NCI-H187 treated with DMSO at 0.1 percent for 48 hours (cell line): ENCODE results near the gene HBS1L.

Experiments
- DNase-seq: peaks from one replicate; lab custom pipeline; 2025; lab: John Stamatoyannopoulos, UW

HBS1L gene

DNA sequence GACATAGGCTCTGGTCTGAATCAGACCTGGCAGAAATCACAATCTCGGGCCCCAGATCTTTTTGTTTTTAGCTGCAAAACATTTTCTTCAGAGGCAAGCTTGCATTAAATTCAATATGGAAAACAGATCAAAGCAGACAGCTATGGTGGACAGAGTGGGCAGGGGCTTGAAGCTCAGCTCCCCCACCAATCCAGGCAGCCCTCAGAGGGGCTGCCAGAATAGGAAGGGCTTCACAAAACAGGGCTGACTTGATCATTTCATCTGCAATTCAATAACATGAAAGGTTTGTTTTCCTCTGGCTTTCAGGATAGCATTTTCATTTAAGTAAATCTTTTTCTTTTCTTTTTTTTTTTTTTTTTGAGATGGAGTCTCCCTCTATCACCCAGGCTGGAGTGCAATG lies 55.5 kb downstream of the HBS1L start:
- DNase-seq = no peak

DNA sequence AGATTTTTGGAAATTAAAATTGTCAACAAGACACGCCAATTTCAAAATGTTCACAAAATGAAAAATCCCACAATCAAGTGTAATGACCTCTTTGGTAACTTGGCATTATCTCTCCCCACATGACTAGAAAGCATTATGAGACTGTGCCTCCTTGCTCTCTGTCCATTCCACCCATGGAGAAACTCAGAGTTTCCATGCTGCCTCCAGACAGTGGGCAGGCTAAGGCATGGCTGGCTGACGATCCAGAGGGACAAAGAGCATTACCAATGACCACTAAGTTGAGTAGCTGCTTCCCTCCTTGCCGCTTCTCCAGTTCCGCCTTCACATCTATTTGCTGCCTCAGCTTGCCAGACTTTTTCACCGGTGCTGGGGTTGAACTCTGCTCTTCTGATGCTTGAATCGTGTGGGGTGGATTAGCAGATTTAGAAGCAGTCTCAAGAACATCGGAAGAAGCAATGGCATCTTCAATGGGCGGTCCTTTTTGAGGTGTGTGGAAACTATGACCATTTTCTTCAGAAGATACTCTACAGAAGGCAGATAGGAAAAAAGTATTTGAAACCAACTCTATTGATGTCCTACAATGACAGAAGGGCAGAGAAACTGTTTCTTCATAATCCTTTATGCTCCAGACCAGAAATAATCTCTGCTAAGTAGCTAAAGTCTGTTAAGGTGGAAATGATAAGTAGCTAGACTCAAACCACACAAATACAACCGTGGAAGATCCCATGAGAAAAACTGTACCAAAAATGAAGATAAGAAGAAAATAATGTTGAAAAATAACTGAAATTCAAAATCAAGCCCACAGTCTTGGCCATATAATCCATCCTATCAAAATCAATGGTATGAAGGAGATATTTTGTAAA lies 57.3 kb downstream of the HBS1L start:
- no peak for DNase-seq

DNA sequence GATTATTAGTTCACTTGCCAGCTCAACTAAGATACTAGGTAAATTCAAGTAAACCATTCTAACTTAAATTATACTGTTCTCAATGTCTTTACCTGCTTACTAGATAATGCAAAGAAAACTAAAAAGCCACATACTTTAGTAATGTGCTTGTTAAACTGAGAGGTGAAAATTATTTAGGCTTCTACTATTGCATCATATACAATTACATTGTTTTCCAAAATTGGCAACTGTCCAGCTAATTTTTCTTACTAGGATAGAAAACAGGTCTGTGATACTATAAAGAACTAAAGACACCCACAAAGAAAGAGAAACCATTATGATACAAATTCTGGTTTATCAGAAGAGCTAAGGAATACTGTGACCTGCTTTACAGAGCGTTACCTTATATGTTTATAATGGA lies 59.1 kb downstream of the HBS1L start:
- no peak for DNase-seq

DNA sequence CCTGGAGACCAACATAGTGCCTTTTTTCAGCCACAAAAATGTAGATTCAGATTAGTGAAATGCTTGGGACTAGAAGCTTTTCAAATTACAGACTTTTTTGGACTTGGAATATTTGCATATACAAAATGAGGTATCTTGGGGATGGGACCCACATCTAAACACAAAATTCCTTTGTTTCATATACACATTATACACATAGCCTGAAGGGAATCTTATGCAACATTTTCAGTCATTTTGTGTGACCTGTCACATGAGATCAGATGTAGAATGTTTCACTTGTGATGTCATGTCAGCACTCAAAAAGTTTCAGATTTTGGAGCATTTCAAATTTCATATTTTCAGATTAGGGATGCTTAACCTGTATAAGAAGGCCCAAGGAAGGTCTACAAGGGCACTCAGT lies 60.2 kb downstream of the HBS1L start:
- no peak for DNase-seq

DNA sequence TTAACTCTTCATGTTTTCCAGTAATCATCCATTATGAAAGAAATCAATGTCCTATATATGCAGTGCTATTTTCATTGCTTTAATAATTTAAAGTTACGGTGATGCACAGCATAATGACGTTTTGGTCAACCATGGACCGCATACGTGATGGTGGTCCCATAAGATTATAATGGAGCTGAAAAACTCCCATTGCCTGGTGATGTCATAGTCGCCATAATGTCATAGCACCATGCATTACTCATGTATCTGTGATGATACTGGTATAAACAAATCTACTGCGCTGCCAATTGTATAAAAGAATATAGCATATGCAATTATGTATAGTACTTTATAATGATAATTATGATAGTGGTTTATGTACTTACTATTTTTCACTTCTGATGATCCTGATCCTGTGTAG lies 62.5 kb downstream of the HBS1L start:
- DNase-seq = no peak

DNA sequence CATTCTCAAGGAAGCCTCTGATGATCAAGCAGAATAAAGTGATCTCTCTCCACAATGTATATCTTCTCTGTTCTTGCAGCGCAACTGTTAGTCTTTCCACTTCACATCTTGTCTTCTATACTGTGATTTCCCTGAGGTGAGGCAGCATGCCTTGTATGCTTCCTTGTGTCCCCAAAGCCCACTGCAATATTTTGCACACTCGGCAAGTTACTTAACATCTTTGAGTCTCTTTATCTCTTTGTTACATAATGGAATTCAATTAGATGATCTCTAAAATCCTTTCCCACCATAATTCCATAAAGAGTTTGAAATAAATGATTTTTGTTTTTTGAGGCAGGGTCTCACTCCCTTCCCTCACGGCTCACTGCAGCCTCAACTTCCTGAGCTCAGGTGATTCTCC lies 64.4 kb downstream of the HBS1L start:
- DNase-seq = no peak

DNA sequence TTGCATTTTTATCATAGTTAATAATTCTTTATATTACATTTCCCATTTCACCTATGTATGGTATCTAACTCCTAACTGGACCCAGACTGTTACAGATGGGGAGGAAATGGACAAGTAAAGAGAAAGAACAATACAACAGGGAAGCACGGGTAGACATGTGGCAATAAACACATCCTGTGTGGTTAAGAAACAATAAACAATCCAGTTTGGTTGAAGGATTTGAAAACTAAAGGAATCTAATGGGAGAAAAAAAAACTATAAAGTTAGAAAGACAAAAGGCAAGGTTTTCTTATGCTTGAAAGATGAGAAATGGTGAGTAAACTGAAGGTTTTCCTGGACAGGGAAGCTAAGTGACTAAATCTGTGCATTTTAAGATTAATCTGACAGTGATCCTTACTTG lies 69.8 kb downstream of the HBS1L start:
- no peak for DNase-seq

DNA sequence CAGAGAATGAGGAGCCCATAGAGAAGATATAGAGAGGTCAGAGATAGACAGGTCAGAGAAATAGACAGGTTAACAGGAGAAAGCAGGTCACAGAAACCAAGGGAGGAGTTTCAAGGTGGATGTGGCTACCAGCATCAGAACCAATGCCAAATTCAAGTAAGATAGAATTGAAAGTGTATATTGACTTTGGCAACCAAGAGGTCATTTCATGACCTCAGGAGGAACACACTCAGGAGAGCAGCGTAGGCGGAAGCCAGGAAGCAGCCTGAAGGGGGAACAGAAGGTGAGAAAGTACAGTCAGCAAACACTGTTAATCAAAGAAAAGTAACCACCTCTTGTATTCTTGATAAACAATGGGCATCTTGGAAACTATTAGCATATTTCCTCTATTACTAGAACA lies 70.8 kb downstream of the HBS1L start:
- no peak for DNase-seq

DNA sequence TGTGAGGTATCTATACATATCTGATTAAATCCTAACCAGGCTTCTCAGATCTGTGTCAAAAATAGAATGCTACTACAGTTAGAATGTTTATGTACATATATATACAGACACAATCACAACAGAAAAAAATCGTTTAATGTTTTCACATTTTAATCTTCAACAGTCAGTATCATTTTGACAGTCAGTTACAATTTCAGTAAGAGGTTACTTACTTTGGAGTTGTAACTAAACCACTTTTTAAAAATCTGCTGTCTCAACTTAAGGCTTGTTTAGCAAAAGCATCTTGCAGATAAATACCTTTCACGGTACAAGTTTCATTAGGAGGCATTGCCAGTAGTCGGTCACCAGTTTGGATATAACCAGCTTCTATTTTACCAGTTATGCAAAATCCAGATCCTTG lies 72.5 kb downstream of the HBS1L start:
- DNase-seq = no peak

DNA sequence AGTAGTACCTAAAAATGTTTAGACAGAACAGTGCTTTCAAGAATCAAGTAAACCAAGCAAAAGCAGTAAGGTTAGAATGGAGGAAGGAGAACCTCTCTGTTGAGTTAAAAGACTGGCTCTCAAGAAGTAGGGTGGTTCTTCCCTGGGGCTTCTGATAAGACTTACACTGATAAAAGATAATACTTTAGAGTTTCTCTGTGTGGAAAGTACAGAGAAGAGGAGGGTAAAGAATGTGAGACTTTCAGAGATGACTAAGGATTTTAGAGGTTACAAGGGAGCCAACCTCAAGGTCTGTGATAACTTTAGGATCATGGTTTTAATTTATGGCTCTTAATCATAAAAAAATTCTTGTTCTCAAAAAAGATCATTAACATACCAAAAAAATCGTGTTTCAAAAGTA lies 73.8 kb downstream of the HBS1L start:
- DNase-seq = no peak

DNA sequence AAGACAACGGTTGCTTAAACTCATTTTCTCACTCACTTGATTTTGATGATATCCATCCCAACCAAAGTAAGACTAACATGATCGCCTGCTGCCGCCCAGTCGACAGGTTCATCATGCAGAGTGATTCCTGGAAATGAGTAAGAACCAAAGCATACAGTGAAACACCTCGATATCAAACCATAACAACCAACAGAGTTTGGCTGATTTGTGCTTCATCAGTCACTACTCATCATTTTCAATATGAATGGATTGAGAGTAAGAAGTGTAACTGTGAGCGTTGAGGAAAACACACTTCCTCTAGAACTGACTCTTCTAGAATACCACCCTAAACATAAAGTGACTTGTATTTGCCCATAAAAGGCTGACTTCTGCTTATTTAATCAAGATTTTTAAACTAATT lies 75.5 kb downstream of the HBS1L start:
- DNase-seq = no peak

DNA sequence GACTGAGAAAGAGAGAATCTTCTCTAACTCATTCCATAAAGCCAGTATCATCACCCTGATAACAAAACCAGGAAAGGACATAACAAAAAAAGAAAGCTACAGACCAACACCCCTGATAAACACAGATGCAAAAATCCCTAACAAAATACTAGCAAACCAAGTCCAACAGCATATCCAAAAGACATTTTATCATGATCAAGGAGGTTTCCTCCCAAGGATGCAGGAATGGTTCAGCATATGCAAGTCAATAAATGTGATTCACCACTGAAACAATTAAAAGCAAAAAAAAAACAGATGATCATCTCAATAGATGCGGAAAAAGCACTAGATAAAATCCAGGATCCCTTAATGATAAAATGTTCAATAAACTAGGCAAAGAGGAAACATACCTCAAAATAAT lies 80.3 kb downstream of the HBS1L start:
- DNase-seq = no peak

DNA sequence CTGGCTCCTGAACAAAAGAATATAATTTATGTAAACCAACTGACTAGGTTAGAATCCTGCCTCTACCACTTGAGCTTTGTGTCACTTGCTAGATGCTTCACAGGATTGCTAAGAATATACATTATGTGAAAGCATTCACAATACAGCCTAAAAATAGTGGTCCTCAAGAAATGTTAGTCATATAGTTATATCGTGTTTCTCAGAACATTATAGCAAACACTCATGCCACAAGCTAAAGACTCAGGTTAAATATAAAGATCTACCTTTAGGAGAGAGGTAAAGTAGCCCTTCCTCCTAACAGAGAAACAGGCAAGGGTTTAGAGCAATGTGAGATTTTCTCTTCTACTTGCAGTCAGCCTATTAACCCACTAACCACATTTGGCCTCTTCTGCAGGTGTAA lies 86.9 kb downstream of the HBS1L start:
- DNase-seq = no peak

DNA sequence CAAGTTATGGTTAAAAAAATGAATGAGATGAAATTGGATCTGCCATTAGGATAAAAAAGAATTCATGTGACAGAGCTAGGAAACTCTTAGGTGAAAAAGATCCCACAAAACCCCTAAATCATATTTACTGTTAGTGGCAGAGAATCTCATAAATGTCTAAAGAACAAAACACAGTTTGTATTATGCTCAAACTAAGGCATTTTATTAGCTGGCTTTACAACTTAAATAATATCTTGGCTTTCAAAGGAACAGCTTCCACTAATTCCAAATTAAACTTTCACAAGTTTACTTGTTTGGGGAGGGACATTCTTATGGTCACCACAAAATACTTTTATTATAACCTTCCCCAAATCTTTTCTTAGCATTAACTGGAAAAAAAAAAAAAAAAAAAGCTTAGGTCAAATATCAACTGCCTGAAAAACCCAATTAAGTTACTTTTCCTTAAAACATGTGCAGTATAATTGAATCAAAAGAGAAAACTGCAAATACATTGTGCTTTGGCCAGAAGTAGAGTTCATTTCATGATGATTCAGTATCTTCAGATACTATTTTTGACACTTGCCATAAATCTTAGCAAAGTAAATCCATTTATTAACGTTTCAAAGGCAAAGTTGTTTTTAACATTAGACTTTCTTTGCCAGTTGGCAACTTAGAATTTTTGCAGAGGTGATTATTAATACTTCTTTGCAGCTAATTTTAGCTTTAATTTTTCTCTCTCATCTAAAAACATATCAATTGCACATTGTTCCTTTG lies 90.0 kb downstream of the HBS1L start:
- DNase-seq = no peak

DNA sequence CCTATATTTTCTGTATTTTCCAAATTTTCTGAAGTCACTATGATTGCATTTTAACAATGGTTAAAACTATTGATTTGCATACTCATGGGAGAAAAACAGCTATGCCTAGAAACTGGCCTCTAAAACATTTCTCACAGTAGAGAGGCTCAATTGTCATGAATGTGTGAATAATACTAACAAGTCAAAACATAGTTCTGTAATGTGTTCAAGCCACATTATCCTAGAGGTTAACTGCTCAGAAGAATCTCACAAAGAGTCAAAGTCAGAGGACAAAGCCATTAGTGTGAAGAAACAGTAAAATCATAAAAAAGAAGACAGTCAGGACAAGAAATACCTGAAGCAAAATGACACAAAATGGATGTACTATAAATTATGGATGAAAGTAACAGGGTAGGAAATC lies 92.2 kb downstream of the HBS1L start:
- no peak for DNase-seq

DNA sequence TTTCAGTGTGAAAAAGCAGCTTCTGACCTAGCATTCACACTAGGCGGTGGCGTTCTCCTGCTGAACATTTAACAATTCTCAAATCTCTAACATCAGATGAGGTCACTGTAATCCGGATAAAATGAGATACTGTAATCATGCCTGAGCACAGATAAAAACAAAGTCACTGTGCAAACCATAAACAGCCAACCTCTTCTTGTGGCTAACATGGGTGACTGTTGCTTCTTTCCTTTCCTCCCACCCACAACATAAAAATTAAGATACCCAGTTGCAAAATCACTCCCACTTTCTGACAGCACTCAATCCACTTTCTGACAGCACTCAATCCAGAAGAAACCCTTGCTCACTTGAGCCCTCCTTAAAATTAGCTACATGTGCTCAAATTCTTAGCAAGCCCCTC lies 93.3 kb downstream of the HBS1L start:
- no peak for DNase-seq

DNA sequence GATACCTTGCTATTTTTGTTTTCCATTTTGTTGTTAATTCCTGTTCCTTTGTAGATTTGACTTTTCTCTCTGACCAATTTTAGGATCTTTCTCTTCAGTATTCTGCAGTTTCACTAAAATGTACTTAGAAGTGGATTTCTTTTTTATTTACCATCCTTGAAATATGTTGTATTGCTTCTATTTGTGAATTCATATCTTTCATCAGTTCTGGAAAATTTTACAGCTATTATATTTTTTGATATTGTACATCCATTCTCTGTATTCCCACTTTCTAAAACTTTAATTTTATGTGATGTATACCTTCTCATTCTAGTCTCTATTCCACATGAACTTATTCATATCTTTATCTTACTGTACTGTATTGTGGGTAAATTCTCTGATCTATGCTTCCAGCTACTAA lies 95.0 kb downstream of the HBS1L start:
- no peak for DNase-seq

DNA sequence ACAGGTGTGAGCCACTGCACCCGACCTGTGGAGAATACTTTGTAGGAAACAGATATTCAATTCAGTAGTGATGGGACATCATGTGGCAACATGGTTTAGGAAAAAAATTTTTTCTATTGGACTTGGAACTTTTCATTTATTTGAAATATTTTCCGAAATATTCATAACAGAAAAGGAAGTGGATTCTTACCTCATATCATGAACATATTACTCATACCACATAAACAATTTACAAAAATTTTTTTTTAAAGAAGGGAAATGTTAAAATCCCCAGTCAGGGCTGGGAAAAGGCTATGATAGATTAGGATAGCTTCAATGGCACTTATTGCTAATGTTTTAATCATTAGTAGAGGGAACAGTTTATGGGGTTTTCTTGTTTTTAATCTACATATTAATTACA lies 97.9 kb downstream of the HBS1L start:
- no peak for DNase-seq

DNA sequence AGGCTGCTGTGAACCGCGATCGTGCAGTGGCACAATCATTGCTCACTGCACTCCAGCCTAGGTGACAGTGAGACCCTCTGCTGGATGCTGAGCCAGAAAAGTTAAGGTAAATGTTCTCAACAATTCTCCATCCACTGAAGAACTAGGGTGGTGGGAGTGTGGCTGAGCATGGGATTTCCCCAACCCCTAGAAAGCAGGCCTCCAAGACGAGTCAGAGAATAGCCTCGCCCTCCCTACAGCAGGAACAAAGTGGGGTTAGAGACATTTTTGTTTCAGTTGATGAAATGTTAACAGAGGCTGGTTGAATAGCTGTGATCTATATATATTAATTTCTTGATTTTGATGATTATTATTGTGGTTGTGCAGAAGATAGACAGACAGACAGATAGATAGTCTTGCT lies 98.6 kb downstream of the HBS1L start:
- no peak for DNase-seq

DNA sequence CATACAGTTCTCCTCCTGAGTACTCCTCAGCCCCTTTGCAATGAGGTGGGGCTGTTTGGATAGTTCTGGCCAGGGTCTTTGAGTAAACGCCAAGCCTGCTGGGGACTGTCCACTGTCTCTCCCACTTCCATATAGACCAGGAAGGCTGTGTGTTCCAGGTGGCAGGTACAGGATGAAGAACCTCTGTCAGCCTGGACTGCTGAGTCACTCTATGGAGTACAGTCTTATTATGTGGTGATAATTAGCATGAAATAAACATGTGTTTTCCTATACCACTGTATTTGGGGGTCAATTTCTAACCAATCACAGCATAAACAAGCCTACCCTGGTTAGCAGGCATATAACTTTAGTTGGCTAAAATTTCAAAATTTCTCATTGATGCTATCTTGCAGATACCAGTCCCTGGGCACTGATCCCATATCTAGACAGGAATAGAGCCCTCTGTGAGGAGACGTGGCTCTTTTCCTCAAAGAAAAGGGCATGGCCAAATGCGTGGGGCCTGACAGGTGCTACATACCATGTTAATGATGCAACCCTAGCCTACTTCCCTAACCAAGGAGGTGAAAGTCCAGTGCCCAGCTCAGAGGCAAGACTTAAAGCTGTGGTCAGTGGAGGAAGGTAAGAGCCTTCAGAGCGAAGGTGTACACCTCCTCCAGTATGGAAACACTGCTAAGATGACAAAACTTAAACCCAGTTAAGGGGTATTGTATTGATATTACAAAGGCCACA lies 100.2 kb downstream of the HBS1L start:
- DNase-seq = no peak

DNA sequence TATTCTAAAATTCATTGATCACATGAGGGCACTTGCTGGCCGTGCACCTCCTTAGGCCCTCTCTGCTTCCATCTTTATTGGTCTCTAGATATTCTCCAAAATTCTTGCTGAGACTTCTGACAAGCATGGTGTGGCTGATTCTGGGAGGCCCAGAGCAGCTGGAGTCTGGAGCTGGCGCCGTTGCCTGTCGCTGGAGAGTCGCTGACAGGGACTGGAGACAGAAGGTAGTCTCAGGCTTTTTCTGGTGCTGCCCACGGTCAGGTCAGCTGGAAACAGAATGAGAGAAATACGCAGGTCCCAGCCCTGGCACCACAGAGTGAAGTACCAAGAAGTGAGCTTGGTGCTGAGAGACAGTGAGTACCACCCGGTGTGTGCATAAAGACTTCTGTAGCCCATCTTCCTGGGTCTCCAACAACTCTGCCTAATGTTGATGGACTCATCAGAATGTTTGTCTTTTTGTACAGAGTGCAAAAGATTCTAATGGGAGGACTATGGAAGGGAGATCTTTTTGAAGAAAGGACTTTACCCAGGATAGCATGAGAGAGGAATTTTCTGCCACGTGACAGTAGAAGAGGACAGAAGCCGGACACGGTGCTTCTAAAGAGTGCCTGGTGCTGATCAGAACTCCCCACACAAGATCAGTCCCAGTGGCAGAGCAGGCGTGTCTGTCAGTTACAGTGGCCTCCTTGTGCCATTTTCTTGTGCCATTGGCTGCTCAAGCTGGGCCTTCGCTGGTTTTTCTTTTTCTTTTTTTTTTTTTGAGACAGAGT lies 102.9 kb downstream of the HBS1L start:
- DNase-seq = no peak

DNA sequence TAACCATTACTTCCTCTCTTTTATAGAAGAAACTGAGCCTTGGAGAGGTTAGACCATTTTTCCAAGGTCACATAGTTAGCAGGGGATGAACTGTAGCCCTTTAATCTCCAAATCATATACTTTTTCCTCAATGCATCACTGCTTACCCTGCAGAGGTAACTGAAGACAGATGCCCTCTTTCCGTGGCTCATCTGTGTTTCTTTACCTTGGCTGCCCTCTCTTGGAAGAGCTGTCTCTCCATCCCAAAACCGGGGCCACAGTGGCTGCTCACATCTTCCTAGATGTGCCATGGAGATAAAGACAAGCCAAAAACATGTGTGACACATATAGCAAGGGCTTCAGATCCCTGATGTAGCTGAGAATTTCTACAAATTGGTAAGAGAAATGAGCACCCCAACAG lies 104.1 kb downstream of the HBS1L start:
- no peak for DNase-seq
